Upper lobe of right lung (tissue), 1 donor: ENCODE measurements around the gene FANCE. TPM values are rescaled to one million over a fixed set of nuclear protein-coding genes. Genes with fewer than 3 reads are reported as not detected.

Experiments used
- ATAC-seq: fragments of 200-7000 bp; cut with Tn5 transposase; one replicate; pipeline ENCODE4 v1.9.1; 2020; ENCODE audit warnings: mild to moderate bottlenecking, moderate library complexity
- DNase-seq: peaks from one replicate; pipeline ENCODE4 v3.0.0-alpha.2; 2020
- H3K27ac ChIP-seq: fragments of 200-600 bp; one replicate; pipeline ENCODE4 v1.8.0; 2022
- H3K27me3 ChIP-seq: fragments of 200-600 bp; one replicate; pipeline ENCODE4 v1.8.0; 2022; ENCODE audit warnings: mild to moderate bottlenecking
- H3K36me3 ChIP-seq: fragments of 200-600 bp; one replicate; pipeline ENCODE4 v1.8.0; 2022
- H3K4me1 ChIP-seq: fragments of 200-600 bp; one replicate; pipeline ENCODE4 v1.8.0; 2022
- H3K4me3 ChIP-seq: fragments of 200-600 bp; one replicate; pipeline ENCODE4 v1.8.0; 2022; ENCODE audit warnings: mild to moderate bottlenecking
- H3K9me3 ChIP-seq: fragments of 200-600 bp; one replicate; pipeline ENCODE4 v1.8.0; 2022
- intact Hi-C: fragments of 100-400 bp; cut with DNase I; formaldehyde crosslinking; loops from one replicate; pipeline ENCODE4 v1.11.0; 2022
- total RNA-seq: library from RNA; stranded (reverse); fragmentation: NEBNext Ultra II Directional; extraction: Animal tissue kit (Norgen Biotek cat#: 25700); gene quantifications from one replicate; pipeline ENCODE4 v1.2.1, GENCODE V29; 2021
- TF ChIP-seq, protein P1 (sequence below): fragments of 200-600 bp; IDR thresholded peaks from one replicate; pipeline ENCODE4 v1.8.0; 2022; ENCODE audit warnings: antibody characterized with exemption
- donor health status: DM: no; HTN: yes; CAD: no; lungs with severe emphysema.

The FANCE gene
- total RNA-seq, 1 donor from 2014 or later = 10.4 TPM

DNA sequence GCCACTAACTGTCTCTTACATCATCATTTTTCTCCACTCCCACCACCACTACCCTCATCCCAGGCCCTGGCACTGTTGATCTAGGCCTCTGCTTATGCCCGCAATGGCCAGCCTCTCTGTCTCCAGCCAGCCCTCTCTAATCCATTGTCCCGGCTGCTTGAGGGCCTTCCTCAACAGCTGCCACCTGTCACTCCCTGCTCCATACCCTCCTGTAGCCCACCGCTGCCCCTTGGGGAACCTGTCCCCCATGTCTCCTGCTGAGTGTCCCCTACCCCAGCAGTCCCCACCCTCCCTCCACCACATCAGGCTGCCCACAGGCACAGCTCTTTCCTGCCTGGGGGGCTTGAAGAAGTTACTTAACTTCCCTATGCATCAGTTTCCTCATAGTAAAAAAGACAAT lies 31.4 kb downstream of the FANCE start:
- TF ChIP-seq, protein P1, sequence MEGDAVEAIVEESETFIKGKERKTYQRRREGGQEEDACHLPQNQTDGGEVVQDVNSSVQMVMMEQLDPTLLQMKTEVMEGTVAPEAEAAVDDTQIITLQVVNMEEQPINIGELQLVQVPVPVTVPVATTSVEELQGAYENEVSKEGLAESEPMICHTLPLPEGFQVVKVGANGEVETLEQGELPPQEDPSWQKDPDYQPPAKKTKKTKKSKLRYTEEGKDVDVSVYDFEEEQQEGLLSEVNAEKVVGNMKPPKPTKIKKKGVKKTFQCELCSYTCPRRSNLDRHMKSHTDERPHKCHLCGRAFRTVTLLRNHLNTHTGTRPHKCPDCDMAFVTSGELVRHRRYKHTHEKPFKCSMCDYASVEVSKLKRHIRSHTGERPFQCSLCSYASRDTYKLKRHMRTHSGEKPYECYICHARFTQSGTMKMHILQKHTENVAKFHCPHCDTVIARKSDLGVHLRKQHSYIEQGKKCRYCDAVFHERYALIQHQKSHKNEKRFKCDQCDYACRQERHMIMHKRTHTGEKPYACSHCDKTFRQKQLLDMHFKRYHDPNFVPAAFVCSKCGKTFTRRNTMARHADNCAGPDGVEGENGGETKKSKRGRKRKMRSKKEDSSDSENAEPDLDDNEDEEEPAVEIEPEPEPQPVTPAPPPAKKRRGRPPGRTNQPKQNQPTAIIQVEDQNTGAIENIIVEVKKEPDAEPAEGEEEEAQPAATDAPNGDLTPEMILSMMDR = no peak
- H3K9me3 ChIP-seq = no peaks in the 10 kb centered on the region
- H3K4me3 ChIP-seq = no peak overlapping the region
- no peak for DNase-seq
- H3K36me3 ChIP-seq = no peaks in the 10 kb centered on the region
- intact Hi-C loops = no loop called here
- ATAC-seq = no peak
- peaks cover 33% of the 10 kb centered on the region for H3K4me1 ChIP-seq
- no peaks in the 10 kb centered on the region for H3K27me3 ChIP-seq
- H3K27ac ChIP-seq = no peak overlapping the region

DNA sequence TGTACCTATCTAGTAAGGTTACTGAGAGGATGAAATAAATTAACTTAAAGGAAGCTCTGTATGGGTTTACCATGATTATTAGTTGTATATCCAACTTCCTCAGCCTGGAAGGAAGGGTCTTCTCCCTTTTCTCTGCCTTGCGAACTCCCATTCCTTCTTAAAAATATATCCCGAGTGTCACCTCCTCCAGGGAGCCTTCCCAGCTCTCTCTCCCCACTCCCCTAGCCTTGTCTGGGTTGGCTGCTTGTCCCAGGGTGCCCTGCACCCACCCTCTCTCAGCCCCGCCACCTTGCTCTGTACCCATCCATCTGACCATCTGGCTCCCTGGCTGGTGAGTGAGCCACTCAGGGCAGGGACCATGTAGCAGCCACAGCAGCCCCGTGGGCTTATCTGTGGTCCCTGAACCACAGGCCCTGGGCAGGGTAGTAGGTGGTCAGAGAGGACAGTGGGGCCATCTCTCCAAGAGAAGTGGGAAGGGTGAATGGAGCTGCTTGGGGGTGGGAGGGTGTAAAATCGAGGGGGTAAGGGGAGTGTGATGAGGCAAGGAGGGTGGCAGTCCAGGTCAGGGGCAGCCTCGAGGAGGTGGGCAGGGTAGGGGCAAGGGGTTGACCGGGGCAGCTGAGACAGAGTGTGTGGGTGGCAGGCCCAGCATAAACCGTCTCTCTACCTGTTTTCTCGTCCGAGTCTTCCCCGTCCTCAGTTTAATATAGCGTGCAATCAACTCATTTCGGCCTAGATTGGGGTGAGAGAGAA lies 31.9 kb downstream of the FANCE start:
- no peak overlapping the region for H3K4me3 ChIP-seq
- no peaks in the 10 kb centered on the region for H3K27me3 ChIP-seq
- no peak for DNase-seq
- H3K4me1 ChIP-seq = peaks cover 33% of the 10 kb centered on the region
- intact Hi-C loops = no loop called here
- H3K9me3 ChIP-seq = no peaks in the 10 kb centered on the region
- TF ChIP-seq, protein P1 = no peak
- ATAC-seq = no peak
- H3K27ac ChIP-seq = peak overlapping the region; percentile 83
- no peaks in the 10 kb centered on the region for H3K36me3 ChIP-seq

DNA sequence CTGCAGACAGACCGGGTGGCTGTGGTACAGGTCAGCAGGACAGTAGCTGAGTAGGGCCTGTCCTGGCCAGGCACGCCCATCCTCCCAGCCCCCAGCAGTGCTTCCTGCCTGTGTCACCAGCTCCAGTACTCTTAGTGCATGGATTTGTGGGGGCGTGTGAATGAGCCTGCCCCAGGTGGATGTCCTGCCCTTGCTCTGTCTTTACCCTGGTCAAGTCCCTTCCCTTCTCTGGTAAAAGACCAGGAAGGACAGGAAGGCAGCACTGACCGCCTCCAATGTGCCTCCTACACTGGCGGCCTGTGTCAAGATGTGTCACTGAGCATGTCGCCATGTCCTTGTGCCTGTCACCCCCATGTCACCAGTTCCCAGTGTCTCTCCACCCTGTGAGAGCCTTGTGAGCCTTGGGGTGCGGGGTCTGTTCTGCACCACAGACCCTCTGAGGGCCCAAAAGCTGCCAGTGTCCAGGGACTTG lies 32.8 kb downstream of the FANCE start:
- Histone ChIP-seq H3K27me3 (no peaks in the 10 kb centered on the region), H3K4me1 (peaks cover 33% of the 10 kb centered on the region), H3K4me3 (no peak overlapping the region), H3K9me3 (no peaks in the 10 kb centered on the region), H3K27ac (peak overlapping the region; percentile 83), H3K36me3 (no peaks in the 10 kb centered on the region)
- TF ChIP-seq, protein P1 = no peak
- DNase-seq (no peak), ATAC-seq (no peak)
- intact Hi-C loops = no loop called here

DNA sequence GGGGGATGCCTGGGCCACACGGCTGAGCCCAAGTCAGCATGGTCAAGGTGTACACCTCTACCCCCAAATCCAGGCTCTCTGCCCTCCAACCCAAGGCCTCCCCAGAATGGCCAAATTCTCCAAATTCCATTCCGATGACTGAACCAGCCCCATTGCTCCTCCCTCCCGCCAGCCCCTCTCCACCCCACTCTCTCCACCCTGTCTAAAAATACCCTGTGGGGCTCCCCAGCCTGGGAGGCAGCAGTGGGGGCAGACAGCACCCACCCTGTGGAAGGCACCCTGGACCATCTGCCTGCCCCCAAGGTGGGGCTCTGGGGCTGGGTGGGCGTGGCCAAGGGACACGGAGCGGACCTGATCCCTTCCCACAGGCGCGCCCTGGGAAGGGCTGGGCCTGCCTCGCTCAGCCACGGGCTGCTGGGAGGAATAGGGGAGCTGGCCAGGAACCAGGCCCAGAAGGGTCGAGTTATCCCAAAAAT lies 33.3 kb downstream of the FANCE start:
- ATAC-seq = peak; percentile 64
- DNase-seq = peak; percentile 79

DNA sequence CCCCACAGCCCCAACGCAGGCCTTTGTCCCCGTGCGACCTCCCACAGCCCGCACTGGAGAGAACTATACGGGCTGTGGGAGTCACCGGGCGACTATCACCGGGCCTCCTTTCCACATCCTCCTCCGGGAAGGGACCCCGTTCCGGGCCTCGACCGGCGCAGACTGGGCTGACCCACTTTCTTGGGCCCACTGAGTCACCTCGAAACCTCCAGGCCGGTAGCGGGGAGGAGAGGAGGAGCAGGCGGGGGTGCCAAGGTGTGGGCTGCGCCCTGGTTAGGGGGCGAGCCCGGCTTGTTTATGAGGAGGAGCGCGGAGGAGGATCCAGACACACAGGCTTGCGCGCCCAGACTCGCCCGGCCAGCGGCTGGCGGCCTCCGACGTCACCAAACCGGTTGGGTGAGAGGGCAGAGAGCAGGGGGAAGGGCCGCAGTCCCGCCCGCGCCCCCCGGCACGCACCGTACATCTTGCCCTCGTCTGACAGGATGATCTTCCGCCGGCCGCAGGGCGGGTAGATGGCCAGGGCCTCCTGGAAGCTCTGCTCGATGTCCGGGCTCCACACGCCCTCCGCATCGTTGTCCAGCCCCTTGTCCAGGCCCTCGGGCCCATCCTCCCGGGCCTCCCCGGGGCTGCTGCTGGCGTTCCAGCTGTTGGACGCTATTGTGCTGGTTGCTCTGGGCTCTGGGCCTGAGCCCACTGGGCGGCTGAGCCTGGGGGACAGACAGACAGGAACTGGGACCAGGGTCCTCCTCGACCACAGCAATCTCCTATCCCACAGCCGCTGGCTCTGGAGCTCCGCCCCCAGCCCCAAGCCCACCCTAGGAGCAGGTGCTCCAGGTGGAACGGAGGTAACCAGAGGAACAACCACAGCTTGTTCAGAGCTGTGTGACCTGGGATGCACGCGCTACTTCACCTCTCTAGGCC lies 34.1 kb downstream of the FANCE start:
- TF ChIP-seq, protein P1 = no peak
- Histone ChIP-seq H3K4me1 (peaks cover 38% of the 10 kb centered on the region), H3K4me3 (peak overlapping the region; percentile 21), H3K27ac (peak overlapping the region; percentile 83), H3K27me3 (no peaks in the 10 kb centered on the region), H3K9me3 (no peaks in the 10 kb centered on the region), H3K36me3 (no peaks in the 10 kb centered on the region)
- peak; percentile 91 for DNase-seq
- ATAC-seq = peak; percentile 76
- intact Hi-C loops = no loop called here

More for the DNA sequence above, 33.3 kb downstream of the FANCE start:
- Histone ChIP-seq H3K9me3 (no peaks in the 10 kb centered on the region), H3K4me3 (peak overlapping the region; percentile 21), H3K4me1 (peaks cover 35% of the 10 kb centered on the region), H3K36me3 (no peaks in the 10 kb centered on the region), H3K27ac (peak overlapping the region; percentile 83), H3K27me3 (no peaks in the 10 kb centered on the region)
- intact Hi-C loops = no loop called here
- TF ChIP-seq, protein P1 = no peak
